ENCODE data around the gene PBX2.

- TF ChIP-seq CTCF (IDR thresholded peaks at IDR 0.05; ENCODE audit: low read depth, low read length, missing input control), result no peak
- TF ChIP-seq MAX (IDR thresholded peaks at IDR 0.05), result no peak
- TF ChIP-seq REST (IDR thresholded peaks at IDR 0.05), result no peak
- TF ChIP-seq TAF1 (conservative IDR thresholded peaks at IDR 0.05), result no peak
- TF ChIP-seq GABPA (IDR thresholded peaks at IDR 0.05 in 1 of 2, conservative IDR thresholded peaks at IDR 0.05 in 1 of 2), result no peak
- TF ChIP-seq RAD21 (IDR thresholded peaks at IDR 0.05), result no peak
- no peak for TF ChIP-seq FOXA2 (IDR thresholded peaks at IDR 0.05)
- TF ChIP-seq EGR1 (IDR thresholded peaks at IDR 0.05; ENCODE audit: low read depth in 2 of 2), result no peak
- no peak for TF ChIP-seq ATF3 (IDR thresholded peaks at IDR 0.05)
- no peak for TF ChIP-seq RXRA (IDR thresholded peaks at IDR 0.05)
- no peak for TF ChIP-seq ZBTB33 (IDR thresholded peaks at IDR 0.05)
- TF ChIP-seq SP1 (IDR thresholded peaks at IDR 0.05), result no peak
- no peak for TF ChIP-seq NR2F2 (IDR thresholded peaks at IDR 0.05)
Observed at GRCh38 chr6:32189069-32189741, 797 bp downstream of the PBX2 start.
